WERI-Rb-1 (cell line): Measurements from ENCODE around the gene MCTP1.

ENCODE experiments used
- DNase-seq: peaks from one replicate; pipeline ENCODE4 v3.0.0-alpha.2; 2020
- H3K27ac ChIP-seq: fragments of 250-450 bp; sonication (Bioruptor Pico); 2 replicates; pipeline ENCODE4 v1.5.1; 2020; ENCODE audit warnings: mild to moderate bottlenecking, moderate library complexity
- H3K27me3 ChIP-seq: fragments of 250-450 bp; sonication (Bioruptor Pico); 2 replicates; pipeline ENCODE4 v1.5.1; 2021; ENCODE audit warnings: mild to moderate bottlenecking, low read depth, moderate library complexity; ENCODE audit not compliant: insufficient read depth, severe bottlenecking
- H3K36me3 ChIP-seq: fragments of 250-450 bp; sonication (Bioruptor Pico); 2 replicates; pipeline ENCODE4 v1.5.1; 2020; ENCODE audit warnings: mild to moderate bottlenecking, moderate library complexity
- H3K4me3 ChIP-seq: 2 replicates; pipeline ENCODE4 v1.5.1; 2011; ENCODE audit warnings: low read depth, mild to moderate bottlenecking, control low read depth, low read length
- H3K9me3 ChIP-seq: fragments of 250-450 bp; sonication (Bioruptor Pico); 2 replicates; pipeline ENCODE4 v1.5.1; 2021; ENCODE audit warnings: mild to moderate bottlenecking, moderate library complexity; ENCODE audit not compliant: severe bottlenecking
- TF ChIP-seq, protein P1 (sequence below): IDR thresholded peaks from 2 replicates; pipeline ENCODE4 v1.5.1; 2011; ENCODE audit warnings: low read depth, mild to moderate bottlenecking, control low read depth, inconsistent platforms, low read length

Gene MCTP1

DNA sequence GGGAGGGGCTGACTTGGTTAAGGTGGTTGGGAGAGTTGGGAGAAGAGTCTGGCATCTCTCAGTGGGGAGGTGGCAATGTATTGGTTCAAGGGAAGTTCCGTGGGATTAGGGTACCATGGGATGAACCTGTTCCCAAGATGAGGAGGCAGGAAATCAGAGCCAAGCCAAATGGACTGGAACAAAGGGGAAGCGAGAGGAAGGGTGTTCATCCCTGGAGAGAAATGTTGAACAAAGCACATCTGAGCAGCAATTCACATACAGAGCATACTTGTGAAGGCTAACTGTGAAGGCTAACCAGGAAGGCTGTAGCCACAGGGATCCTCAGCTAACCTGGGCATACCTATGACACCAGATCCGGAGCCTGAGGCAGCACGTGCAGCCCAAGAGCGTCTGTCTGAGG lies 214.0 kb downstream of the MCTP1 start:
- H3K4me3 ChIP-seq = no peak overlapping the region
- no peaks in the 10 kb centered on the region for H3K9me3 ChIP-seq
- no peaks in the 10 kb centered on the region for H3K27me3 ChIP-seq
- TF ChIP-seq, protein P1, sequence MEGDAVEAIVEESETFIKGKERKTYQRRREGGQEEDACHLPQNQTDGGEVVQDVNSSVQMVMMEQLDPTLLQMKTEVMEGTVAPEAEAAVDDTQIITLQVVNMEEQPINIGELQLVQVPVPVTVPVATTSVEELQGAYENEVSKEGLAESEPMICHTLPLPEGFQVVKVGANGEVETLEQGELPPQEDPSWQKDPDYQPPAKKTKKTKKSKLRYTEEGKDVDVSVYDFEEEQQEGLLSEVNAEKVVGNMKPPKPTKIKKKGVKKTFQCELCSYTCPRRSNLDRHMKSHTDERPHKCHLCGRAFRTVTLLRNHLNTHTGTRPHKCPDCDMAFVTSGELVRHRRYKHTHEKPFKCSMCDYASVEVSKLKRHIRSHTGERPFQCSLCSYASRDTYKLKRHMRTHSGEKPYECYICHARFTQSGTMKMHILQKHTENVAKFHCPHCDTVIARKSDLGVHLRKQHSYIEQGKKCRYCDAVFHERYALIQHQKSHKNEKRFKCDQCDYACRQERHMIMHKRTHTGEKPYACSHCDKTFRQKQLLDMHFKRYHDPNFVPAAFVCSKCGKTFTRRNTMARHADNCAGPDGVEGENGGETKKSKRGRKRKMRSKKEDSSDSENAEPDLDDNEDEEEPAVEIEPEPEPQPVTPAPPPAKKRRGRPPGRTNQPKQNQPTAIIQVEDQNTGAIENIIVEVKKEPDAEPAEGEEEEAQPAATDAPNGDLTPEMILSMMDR = no peak
- no peak overlapping the region for H3K27ac ChIP-seq
- no peak for DNase-seq
- H3K36me3 ChIP-seq = no peaks in the 10 kb centered on the region

DNA sequence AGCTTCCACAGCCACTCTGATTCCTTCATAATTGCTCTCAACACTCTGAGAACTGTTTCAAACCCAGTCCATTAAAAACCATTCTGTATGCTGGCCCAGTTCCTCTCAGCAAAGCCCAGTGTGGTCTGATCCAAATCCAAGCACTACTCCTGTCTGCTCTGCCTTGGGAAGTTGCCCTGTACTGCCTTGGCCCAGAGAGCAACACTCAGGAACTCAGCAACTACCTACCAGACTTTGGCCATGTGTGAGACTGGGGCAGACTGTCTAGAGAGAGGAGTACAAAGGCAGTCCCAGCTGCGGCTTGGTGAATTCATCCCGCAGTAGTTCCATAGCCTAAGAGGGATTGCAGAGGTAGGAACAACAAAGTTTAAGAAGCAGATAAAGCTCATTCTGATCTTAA lies 214.4 kb downstream of the MCTP1 start:
- DNase-seq = no peak
- no peaks in the 10 kb centered on the region for H3K27me3 ChIP-seq
- H3K27ac ChIP-seq = no peak overlapping the region
- no peaks in the 10 kb centered on the region for H3K36me3 ChIP-seq
- no peak overlapping the region for H3K4me3 ChIP-seq
- TF ChIP-seq, protein P1 = no peak
- no peaks in the 10 kb centered on the region for H3K9me3 ChIP-seq

DNA sequence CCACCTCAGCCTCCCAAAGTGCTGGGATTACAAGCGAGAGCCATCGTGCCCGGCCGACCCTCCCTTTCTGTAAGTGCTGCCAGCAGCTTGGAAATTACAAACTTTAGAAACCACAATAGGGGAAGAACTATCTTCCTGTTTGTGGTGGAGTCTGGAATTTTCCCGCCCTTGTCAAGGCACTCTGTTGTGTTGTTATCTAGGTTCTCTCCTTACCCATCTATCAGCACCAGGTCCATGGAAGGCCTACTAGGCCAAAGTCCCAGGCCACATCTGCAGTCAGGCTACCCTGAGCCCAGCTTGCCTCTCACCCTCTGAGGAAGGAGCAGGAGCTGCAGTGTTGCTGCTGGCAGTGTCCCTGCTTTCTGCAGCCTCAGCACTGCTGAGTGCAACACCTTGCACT lies 214.9 kb downstream of the MCTP1 start:
- Histone ChIP-seq H3K27ac (no peak overlapping the region), H3K27me3 (no peaks in the 10 kb centered on the region), H3K4me3 (no peak overlapping the region), H3K36me3 (no peaks in the 10 kb centered on the region), H3K9me3 (no peaks in the 10 kb centered on the region)
- TF ChIP-seq, protein P1 = no peak
- DNase-seq = no peak

DNA sequence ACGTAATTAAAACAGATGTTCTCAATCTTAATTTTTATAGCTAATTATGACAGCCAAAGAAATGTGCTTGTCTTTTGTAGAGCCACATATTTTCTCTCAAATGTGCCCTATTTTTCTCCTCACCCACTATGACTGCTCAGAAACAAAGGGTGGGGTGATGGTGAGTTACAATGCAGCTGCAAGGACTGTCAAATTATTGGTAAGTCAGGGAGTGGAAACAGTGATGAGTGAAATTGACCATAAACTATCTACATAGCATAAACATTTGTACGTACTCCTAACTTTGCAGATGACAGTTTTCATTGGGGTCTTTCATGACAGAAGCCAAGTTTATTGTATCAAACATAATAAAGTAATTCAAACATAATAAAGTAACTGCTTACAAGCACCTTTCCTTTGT lies 215.9 kb downstream of the MCTP1 start:
- TF ChIP-seq, protein P1 = no peak
- no peak for DNase-seq
- H3K27me3 ChIP-seq = no peaks in the 10 kb centered on the region

DNA sequence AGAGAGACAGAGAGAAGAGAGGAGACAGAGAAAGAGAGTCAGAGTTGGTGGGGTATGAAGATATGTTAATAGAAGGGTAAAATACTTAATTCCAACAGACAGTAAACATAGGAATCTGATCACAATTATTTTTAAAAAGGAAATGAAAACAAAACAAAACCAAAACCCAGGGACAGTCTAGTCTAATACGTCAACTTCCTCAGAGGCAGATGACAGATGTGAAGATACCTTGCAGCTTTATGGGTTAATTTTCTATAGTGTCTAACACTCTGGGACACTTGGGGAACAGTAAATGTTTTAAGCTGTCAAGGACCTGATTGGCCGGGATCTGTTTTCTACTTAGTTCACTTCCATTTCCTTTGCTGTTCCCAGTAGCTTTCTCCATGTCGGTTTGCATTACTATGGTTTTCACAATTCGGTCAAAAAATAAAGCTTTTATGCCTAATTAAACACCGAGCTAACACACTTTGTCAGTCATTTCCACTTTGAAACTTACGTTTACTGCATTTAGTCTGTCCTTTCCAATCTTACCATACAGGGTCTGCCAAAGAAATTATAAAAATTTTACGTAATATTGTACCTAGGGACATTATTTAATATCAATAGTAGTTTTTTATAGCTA lies 216.5 kb downstream of the MCTP1 start:
- Histone ChIP-seq H3K27me3 (no peaks in the 10 kb centered on the region), H3K4me3 (no peak overlapping the region), H3K9me3 (no peaks in the 10 kb centered on the region), H3K27ac (no peak overlapping the region), H3K36me3 (no peaks in the 10 kb centered on the region)
- DNase-seq = no peak
- TF ChIP-seq, protein P1 = no peak

More for the DNA sequence above, 215.9 kb downstream of the MCTP1 start:
- Histone ChIP-seq H3K9me3 (no peaks in the 10 kb centered on the region), H3K4me3 (no peak overlapping the region), H3K36me3 (no peaks in the 10 kb centered on the region), H3K27ac (no peak overlapping the region)

DNA sequence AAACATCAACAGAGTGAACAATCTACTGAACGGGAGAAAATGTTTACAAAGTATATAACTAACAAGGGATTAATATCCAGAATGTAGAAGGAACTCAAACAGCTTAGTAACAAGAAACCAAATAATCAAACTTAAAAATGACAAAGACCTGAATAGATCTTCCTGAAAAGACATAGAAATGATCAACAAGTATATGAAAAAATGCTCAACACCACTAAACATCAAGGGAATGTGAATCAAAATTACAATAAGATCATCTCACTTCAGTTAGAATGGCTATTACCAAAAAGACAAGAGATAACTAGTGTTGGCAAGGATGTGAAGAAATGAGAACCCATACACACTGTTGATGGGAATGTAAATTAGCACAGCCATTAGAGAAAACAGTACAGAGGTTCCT lies 218.8 kb downstream of the MCTP1 start:
- Histone ChIP-seq H3K27me3 (no peaks in the 10 kb centered on the region), H3K36me3 (no peaks in the 10 kb centered on the region), H3K27ac (no peak overlapping the region), H3K4me3 (no peak overlapping the region), H3K9me3 (no peaks in the 10 kb centered on the region)
- TF ChIP-seq, protein P1 = no peak
- DNase-seq = no peak
